ENCODE results near the gene ARL5A.

ARL5A gene

DNA sequence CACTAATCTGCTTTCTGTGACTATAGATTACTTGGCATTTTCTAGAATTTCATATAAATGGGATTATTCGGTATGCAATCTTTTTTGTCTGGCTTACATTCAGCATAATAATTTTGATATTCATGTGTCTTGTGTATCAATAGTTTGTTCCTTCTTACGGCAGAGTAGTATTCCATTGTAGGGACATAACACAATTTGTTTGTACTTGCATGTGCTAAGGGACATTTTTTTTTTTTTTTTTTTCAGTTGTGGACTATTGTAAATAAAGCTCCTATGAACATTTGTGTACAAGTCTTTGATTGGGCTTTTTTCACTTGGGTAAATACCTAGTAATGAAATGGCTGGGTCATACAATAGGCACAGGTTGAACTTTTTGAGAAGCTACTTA lies 45.1 kb downstream of the ARL5A start:
- no peak for DNase-seq (ENCODE audit: low read depth)
- H3K4me3 ChIP-seq (ENCODE audit: control insufficient read depth, low read depth, low read length): no peak overlapping the region
- TF ChIP-seq, protein P1, sequence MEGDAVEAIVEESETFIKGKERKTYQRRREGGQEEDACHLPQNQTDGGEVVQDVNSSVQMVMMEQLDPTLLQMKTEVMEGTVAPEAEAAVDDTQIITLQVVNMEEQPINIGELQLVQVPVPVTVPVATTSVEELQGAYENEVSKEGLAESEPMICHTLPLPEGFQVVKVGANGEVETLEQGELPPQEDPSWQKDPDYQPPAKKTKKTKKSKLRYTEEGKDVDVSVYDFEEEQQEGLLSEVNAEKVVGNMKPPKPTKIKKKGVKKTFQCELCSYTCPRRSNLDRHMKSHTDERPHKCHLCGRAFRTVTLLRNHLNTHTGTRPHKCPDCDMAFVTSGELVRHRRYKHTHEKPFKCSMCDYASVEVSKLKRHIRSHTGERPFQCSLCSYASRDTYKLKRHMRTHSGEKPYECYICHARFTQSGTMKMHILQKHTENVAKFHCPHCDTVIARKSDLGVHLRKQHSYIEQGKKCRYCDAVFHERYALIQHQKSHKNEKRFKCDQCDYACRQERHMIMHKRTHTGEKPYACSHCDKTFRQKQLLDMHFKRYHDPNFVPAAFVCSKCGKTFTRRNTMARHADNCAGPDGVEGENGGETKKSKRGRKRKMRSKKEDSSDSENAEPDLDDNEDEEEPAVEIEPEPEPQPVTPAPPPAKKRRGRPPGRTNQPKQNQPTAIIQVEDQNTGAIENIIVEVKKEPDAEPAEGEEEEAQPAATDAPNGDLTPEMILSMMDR (IDR thresholded peaks at IDR 0.05; ENCODE audit: control insufficient read depth, insufficient read depth, low read depth, low read length, missing control alignments): no peak

DNA sequence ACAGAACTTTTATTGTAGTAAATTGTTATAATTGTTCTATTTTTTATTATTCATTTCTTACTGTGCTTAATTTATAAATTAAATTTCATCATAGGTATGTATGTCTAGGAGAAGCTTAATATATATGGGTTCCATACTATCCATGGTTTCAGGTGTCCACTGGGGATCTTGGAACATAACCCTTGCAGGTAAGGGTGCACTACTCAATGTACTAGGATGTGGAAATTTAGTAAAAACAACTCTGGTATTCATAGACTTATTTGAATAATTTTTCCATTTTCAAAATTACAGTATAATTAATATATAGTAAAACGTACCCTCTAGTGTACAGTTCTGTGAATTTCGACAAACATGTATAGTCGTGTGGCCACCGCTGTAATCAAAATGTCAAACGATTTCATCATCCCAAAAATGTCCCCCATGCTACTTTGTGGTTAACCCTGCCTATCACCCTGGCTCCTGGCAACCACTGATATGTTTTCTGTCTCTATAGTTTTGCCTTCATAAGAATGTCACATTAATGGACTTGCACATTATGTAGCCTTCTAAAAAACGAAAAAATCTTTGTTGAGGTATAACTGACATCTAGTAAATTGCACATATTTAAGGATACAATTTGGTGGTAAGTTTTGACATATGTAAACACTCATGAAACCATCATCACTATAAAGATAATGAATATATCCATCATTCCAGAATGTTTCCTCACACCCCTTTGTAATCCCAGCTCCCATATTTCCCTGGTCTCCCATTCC lies 45.7 kb downstream of the ARL5A start:
- no peak overlapping the region for H3K4me3 ChIP-seq (ENCODE audit: control insufficient read depth, low read depth, low read length)
- TF ChIP-seq, protein P1 (IDR thresholded peaks at IDR 0.05; ENCODE audit: control insufficient read depth, insufficient read depth, low read depth, low read length, missing control alignments): no peak
- DNase-seq (ENCODE audit: low read depth): no peak

DNA sequence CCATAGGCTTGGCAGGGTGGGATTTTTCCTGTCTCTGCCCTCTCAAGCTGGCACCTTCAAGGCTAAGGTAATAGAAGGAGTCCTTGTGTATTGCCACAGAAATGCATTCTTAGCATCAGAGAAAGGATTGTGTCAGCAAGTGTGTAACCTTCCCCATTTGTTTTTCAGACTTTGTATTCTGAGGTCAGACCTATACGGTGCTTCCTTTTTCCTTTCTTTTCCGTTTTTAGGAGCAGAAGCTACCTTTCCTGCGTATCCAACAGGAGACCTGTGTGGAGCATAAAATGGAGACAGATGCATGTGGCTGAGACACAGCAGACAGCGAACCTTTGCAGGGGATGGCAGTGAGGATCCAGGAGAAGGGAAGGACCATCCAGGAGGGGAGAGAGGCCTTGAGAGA lies 46.6 kb downstream of the ARL5A start:
- no peak for DNase-seq (ENCODE audit: low read depth)
- H3K4me3 ChIP-seq (ENCODE audit: control insufficient read depth, low read depth, low read length): no peak overlapping the region
- TF ChIP-seq, protein P1 (IDR thresholded peaks at IDR 0.05; ENCODE audit: control insufficient read depth, insufficient read depth, low read depth, low read length, missing control alignments): no peak

GRCh38 chr2:151780938-151781337 lies 47.3 kb downstream of the ARL5A start:
- no peak for DNase-seq (ENCODE audit: low read depth)
- no peak overlapping the region for H3K4me3 ChIP-seq (ENCODE audit: control insufficient read depth, low read depth, low read length)
- TF ChIP-seq, protein P1 (IDR thresholded peaks at IDR 0.05; ENCODE audit: control insufficient read depth, insufficient read depth, low read depth, low read length, missing control alignments): no peak

DNA sequence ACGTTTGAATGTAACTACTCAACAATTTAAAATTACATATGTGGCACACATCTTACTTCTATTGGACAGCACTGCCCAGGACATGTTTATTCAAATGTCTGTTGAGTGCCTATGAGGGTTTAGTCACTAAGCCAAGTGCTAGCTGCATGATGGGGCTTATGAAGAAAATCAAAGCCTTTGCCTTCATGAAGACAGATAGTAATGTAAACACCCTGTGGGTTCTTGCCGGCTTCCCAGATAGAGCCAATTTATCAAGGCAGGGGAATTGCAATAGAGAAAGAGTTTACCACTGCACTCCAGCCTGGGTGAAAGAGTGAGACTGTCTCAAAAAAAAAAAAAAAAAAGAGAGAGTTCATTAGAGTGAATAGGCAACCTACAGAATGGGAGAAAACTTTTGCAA lies 50.3 kb downstream of the ARL5A start:
- TF ChIP-seq, protein P1 (IDR thresholded peaks at IDR 0.05; ENCODE audit: control insufficient read depth, insufficient read depth, low read depth, low read length, missing control alignments): no peak
- no peak overlapping the region for H3K4me3 ChIP-seq (ENCODE audit: control insufficient read depth, low read depth, low read length)
- no peak for DNase-seq (ENCODE audit: low read depth)

- no peak overlapping the region for H3K4me3 ChIP-seq (ENCODE audit: control insufficient read depth, low read depth, low read length)
- DNase-seq (ENCODE audit: low read depth): no peak
Observed at GRCh38 chr2:151777487-151777886, 50.7 kb downstream of the ARL5A start.

More at GRCh38 chr2:151777487-151777886, 50.7 kb downstream of the ARL5A start:
- TF ChIP-seq, protein P1 (IDR thresholded peaks at IDR 0.05; ENCODE audit: control insufficient read depth, insufficient read depth, low read depth, low read length, missing control alignments): no peak
